ENCODE measurements around the gene IL23R. TPM values are rescaled to one million over a fixed set of nuclear protein-coding genes. Genes with fewer than 3 reads are reported as not detected.

The IL23R gene
- total RNA-seq, 1 donor = not detected

GRCh38 chr1:67169932-67170331 is 3.7 kb downstream of the IL23R start:
- no peaks in the 10 kb centered on the region for H3K4me1 ChIP-seq (ENCODE audit: insufficient read depth, low read length)
- no peak overlapping the region for H3K4me3 ChIP-seq (ENCODE audit: insufficient read depth, low read length)
- H3K79me2 ChIP-seq (ENCODE audit: insufficient read depth, low read length) = no peaks in the 10 kb centered on the region
- DNase-seq (ENCODE audit: insufficient read length, low spot score, missing footprints) = no peak
- peaks cover 5% of the 10 kb centered on the region for H3K27me3 ChIP-seq (ENCODE audit: insufficient read depth, low read length)
- H3K9me3 ChIP-seq (ENCODE audit: low read depth, low read length) = no peaks in the 10 kb centered on the region
- no peak overlapping the region for H3K4me2 ChIP-seq (ENCODE audit: insufficient read depth, low read length)
- H2AFZ ChIP-seq (ENCODE audit: low read length) = no peak overlapping the region
- no peak for TF ChIP-seq CTCF (IDR thresholded peaks at IDR 0.05; ENCODE audit: extremely low read depth, low read depth, low read length)
- no peaks in the 10 kb centered on the region for H3K36me3 ChIP-seq (ENCODE audit: insufficient read depth, low read length)
- no peak overlapping the region for H3K27ac ChIP-seq (ENCODE audit: low read depth, low read length)
- no peaks in the 10 kb centered on the region for H4K20me1 ChIP-seq (ENCODE audit: insufficient read depth, low read length)

- Histone ChIP-seq H3K36me3 (ENCODE audit: insufficient read depth, low read length) (no peaks in the 10 kb centered on the region), H3K4me1 (ENCODE audit: insufficient read depth, low read length) (no peaks in the 10 kb centered on the region), H3K27ac (ENCODE audit: low read depth, low read length) (no peak overlapping the region), H3K4me2 (ENCODE audit: insufficient read depth, low read length) (no peak overlapping the region), H2AFZ (ENCODE audit: low read length) (no peak overlapping the region), H3K4me3 (ENCODE audit: insufficient read depth, low read length) (no peak overlapping the region), H4K20me1 (ENCODE audit: insufficient read depth, low read length) (no peaks in the 10 kb centered on the region), H3K79me2 (ENCODE audit: insufficient read depth, low read length) (no peaks in the 10 kb centered on the region), H3K9me3 (ENCODE audit: low read depth, low read length) (no peaks in the 10 kb centered on the region), H3K27me3 (ENCODE audit: insufficient read depth, low read length) (peaks cover 13% of the 10 kb centered on the region)
- no peak for TF ChIP-seq CTCF (IDR thresholded peaks at IDR 0.05; ENCODE audit: extremely low read depth, low read depth, low read length)
- no peak for DNase-seq (ENCODE audit: insufficient read length, low spot score, missing footprints)
These were observed 4.7 kb downstream of the IL23R start for GRCh38 chr1:67170751-67171573.

- no peaks in the 10 kb centered on the region for H3K79me2 ChIP-seq (ENCODE audit: insufficient read depth, low read length)
- peaks cover 13% of the 10 kb centered on the region for H3K27me3 ChIP-seq (ENCODE audit: insufficient read depth, low read length)
- H3K36me3 ChIP-seq (ENCODE audit: insufficient read depth, low read length) = no peaks in the 10 kb centered on the region
- no peak overlapping the region for H3K4me3 ChIP-seq (ENCODE audit: insufficient read depth, low read length)
- H3K9me3 ChIP-seq (ENCODE audit: low read depth, low read length) = no peaks in the 10 kb centered on the region
- H2AFZ ChIP-seq (ENCODE audit: low read length) = no peak overlapping the region
- DNase-seq (ENCODE audit: insufficient read length, low spot score, missing footprints) = no peak
- no peaks in the 10 kb centered on the region for H4K20me1 ChIP-seq (ENCODE audit: insufficient read depth, low read length)
- TF ChIP-seq CTCF (IDR thresholded peaks at IDR 0.05; ENCODE audit: extremely low read depth, low read depth, low read length) = no peak
- no peak overlapping the region for H3K4me2 ChIP-seq (ENCODE audit: insufficient read depth, low read length)
- no peak overlapping the region for H3K27ac ChIP-seq (ENCODE audit: low read depth, low read length)
- no peaks in the 10 kb centered on the region for H3K4me1 ChIP-seq (ENCODE audit: insufficient read depth, low read length)
These were observed 5.3 kb downstream of the IL23R start for GRCh38 chr1:67171574-67171955.

- H3K27ac ChIP-seq (ENCODE audit: low read depth, low read length) = no peak overlapping the region
- H3K27me3 ChIP-seq (ENCODE audit: insufficient read depth, low read length) = peaks cover 13% of the 10 kb centered on the region
- H4K20me1 ChIP-seq (ENCODE audit: insufficient read depth, low read length) = no peaks in the 10 kb centered on the region
- H3K79me2 ChIP-seq (ENCODE audit: insufficient read depth, low read length) = no peaks in the 10 kb centered on the region
- DNase-seq (ENCODE audit: insufficient read length, low spot score, missing footprints) = no peak
- H2AFZ ChIP-seq (ENCODE audit: low read length) = no peak overlapping the region
- no peak overlapping the region for H3K4me3 ChIP-seq (ENCODE audit: insufficient read depth, low read length)
- no peak overlapping the region for H3K4me2 ChIP-seq (ENCODE audit: insufficient read depth, low read length)
- no peaks in the 10 kb centered on the region for H3K36me3 ChIP-seq (ENCODE audit: insufficient read depth, low read length)
- H3K9me3 ChIP-seq (ENCODE audit: low read depth, low read length) = no peaks in the 10 kb centered on the region
- TF ChIP-seq CTCF (IDR thresholded peaks at IDR 0.05; ENCODE audit: extremely low read depth, low read depth, low read length) = no peak
- no peaks in the 10 kb centered on the region for H3K4me1 ChIP-seq (ENCODE audit: insufficient read depth, low read length)
These were observed 5.7 kb downstream of the IL23R start for GRCh38 chr1:67171978-67172377.

Data from osteoblast (primary cell).